GM21717 (cell line): ENCODE data around the gene FABP7.

Experiments used
- ATAC-seq: cut with Tn5 transposase; IDR thresholded peaks from one replicate; pipeline ENCODE4 v1.9.1; 2021; ENCODE audit warnings: mild to moderate bottlenecking, moderate library complexity; ENCODE audit not compliant: unreplicated experiment

The FABP7 gene

DNA sequence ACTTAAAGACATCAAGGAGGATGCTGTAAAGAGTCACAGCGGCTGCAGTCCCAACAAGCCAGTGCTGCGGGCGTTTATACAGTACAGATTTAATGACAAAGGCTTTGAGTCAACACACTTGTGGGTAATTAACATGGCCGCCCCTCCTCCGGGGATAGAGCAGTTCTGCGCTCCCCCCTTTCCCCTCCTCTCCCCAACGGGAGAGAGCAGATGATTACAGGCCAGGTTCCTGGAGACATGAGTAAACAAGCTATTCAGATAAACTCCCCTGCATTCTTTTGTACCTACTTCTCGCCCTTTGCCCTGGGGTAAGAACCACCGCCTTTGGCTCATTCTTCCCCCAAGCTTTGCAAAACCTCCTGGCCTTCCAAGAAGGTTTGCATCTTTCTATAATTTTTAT is 23.6 kb upstream of the FABP7 start:
- ATAC-seq: no peak

DNA sequence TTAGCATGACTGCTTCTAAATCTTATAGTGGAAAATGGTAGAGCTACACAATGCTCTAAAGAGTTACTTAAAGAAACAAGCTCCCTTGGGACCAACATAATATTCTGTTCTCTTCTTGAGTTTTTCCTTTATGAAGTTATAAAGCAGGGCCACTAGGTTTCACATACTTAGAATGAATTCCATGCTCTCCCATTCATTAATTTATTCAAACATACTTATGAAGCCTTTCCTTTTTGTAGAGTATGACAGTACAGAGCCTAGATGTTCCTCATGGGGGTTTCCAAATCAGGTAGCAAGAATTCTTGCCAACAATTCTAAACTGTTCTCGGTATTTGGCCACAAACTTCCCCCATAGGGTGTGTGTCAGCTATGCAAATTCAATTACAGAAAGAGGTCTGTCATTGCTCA is 20.6 kb upstream of the FABP7 start:
- ATAC-seq: peak; percentile 89

DNA sequence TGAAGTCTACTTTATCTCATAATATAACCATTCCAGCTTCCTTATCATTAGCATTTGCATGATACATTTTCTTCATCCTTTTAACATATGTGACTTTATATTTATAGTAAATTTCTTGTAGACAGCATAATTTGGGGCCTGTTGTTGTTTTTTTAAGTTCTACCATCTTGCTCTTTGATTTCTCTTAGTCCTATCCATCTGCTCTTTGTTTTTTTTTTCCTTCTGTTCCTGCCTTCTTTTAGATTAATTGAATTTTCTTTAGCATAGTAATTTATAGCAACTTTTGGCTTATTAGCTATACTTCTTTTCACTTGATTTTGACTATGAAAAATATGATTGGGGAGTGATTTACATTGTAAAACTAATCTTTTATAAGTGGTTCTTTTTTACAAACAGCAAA is 19.2 kb upstream of the FABP7 start:
- no peak for ATAC-seq

DNA sequence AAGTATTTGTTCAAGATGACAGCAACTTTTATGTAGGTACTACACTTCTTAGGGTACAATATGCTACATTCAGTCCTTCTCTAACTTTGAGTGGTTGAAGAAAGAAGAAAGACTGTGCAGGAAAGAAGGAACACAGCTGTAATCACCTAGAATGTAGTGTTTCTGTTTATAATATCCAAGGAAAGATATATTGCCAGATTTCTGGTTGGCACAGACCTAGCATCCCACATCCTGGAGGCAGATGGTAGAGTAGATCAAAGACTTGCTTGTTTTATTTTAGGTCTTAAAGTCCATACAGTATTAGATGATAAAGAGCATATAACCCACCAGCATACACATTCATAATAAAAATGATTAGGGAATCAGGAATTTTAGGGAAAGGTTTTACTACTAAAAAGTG is 13.3 kb upstream of the FABP7 start:
- no peak for ATAC-seq

DNA sequence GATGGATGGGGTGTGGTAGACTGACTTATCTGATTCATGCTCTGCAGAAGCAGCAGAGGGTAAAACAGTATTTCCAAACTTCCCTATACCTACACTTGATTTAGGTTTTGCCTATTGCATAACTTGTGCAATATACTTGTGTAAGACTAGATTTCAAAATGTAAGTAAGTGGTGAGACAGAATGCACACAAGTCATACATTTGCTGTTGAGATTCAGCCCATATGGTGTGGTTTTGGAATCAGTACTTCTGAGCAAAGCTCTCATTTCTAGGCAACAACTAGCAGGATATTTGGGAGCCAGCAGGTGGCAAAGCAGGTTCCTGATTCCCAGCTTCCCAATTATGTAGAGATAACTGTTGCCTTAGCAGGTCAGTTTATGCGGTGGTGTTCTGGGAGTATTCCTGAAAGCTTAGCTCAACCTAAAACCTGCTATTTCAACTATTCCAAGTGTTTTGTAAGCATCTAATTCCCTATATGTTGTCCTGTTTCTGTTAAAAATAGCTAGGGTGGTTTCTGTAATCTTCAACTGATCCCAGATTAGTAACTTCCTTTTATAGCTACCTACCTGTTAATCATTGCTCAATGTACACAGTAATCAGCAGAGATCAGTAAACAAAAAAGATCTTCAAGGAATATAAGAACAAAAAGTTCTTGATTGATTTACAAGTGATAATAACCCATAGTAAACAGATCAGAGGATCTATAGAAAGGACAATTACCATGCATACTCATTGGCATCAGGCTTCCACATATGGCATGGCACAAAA is 8.5 kb upstream of the FABP7 start:
- ATAC-seq: no peak

- ATAC-seq: no peak
Observed at GRCh38 chr6:122772724-122773415, 6.6 kb upstream of the FABP7 start.

GRCh38 chr6:122775975-122776374 is 3.5 kb upstream of the FABP7 start:
- no peak for ATAC-seq

DNA sequence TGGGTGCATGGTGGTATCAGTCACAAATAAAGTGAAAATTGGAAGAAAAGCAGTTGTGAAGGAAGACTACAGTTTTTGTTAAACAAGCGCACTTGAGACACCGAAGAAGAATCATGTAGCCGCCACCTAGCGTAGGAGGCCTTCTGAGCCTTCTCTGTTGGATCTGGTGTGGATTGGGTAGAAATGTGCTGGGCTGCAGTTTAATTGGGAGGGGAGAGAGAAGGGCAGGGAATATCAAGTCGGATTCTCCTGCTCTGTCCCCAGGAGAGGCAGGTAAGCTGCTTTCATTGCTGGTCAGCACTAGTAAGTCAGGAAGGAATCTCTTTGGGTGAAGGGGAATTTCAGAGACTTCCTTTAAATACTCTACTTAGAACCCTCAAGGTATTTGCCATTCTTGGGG is 1.2 kb upstream of the FABP7 start:
- no peak for ATAC-seq

- ATAC-seq: no peak
Observed at GRCh38 chr6:122778985-122779661, 393 bp upstream of the FABP7 start.

GRCh38 chr6:122780114-122780513 is 598 bp downstream of the FABP7 start:
- ATAC-seq: no peak

- ATAC-seq: no peak
Observed at GRCh38 chr6:122781716-122782115, 2.2 kb downstream of the FABP7 start.

- ATAC-seq: no peak
Observed at GRCh38 chr6:122783401-122783800, 3.9 kb downstream of the FABP7 start.

DNA sequence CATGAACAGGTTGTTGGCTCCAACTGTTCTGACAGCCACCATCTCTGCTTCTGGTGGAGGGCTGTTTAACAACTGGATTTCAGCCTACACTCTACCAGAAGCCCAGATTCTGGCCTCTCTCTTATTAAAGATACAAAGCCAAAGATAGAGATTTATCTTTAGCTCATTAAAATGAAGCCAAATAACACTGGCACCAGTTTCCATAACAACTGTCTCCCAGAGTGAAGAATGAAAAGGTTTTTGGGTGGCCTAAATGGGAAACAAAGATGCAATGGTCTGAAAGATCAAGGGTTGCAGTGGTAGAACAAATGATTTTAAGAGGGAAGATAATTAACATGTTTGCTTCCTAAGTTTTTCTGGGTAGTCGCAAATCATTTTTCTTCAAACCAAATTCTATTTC is 6.4 kb downstream of the FABP7 start:
- no peak for ATAC-seq

DNA sequence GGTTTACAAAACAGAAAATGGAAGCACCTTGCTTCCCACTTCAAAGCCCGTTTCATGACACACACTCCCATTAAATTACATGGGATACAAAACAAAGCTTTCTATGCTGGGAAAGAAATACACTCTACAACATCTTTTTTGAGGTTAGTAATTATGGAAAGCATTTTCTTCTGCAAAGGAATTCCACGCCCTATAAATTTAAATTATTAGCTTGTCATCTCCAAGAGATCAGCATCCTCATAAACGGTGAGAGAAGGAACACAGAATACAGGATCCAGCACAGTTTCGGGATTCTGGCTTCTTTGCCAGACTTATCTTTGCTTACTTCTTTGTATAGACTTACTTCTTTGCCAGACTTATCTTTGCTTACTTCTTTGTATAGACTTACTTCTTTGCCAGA is 8.2 kb downstream of the FABP7 start:
- ATAC-seq: no peak

- no peak for ATAC-seq
Observed at GRCh38 chr6:122788208-122788607, 8.7 kb downstream of the FABP7 start.

DNA sequence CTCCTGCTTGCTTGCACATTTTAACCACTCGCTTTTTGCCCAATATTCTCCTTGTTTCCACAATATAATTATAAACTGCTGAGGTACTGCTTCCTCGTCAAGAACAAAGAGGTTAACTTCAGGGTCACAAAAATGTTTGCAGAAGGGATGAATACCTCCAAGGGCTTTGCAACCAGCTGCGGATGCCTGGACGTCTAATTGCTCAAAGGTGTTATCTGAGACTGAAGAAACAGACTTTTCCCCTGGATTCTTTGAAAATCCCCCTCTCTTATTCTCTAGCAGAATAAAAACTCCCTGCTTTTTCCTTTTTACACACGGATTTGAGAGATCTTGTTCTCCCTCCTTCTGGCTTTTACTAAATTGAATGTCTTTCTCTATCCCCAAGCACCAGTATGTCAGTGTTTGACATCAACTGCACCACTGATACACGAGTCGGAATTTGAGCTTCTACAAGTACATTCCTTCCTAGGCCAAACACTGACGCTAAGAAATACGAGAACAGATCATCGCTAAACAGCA is 9.2 kb downstream of the FABP7 start:
- no peak for ATAC-seq

DNA sequence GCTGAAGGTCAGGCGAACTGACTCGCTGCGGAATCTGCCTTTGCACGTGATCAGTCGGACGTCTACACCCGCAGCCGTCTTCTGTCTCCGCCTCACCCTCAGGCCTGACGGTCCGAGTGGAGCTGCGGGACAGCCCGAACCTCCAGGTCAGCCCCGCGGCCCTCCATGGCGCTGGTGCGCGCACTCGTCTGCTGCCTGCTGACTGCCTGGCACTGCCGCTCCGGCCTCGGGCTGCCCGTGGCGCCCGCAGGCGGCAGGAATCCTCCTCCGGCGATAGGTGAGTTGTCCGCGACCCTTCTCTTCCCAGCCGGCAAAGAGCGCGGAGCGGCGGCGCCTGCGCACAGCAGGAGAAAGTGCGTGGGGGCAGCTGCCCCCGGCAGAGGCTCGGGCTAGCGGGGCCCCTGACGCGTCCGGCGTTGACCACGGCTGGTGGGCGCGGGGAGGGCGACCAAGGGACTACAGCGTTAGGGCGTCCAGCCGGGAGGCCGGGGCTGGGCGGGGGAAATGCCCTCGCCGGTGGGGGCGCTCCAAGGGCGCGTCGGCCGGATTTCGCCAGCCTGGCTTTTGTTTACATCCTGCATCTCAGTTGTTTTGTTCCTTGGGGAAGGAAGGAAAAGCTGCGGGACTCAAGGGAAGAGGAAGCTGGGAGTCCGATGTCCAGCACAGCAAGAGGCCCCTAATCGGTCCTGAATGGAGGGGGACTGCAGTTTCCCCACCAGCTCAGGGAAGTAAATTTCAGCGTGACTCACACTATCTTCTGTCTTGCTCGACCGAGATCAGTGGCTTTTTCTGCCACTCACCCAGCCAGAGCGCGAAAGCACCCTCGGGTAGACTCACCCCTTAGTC is 9.9 kb downstream of the FABP7 start, which contains the start of gene SMPDL3A:
TSS of gene SMPDL3A (plus strand) at position 77 of the 846 bp plus-strand sequence. CDS start at position 166, 89 bp downstream.
- ATAC-seq: peak; percentile 50

DNA sequence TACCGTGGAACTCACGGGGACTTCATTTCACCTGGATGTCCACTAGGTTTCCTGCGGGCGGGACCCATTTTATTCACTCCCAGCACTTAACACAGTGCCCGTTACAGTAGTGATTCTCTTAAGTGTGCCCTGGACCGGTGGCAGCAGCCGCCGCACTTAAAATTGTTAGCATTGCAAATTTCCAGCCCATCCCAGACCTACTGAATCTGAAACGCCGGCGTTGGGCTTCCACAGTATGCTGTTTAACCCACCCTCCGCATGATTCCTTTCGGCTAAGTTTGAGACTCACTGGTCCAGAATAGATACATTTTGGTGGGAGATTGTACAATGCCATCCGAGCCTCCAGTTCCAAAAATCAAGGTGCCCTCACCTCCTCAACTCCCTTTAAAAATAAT is 10.5 kb downstream of the FABP7 start:
- no peak for ATAC-seq

- ATAC-seq: no peak
Observed at GRCh38 chr6:122790423-122791309, 11.2 kb downstream of the FABP7 start.

GRCh38 chr6:122791310-122791679 is 11.8 kb downstream of the FABP7 start:
- ATAC-seq: no peak
